Tibial nerve (tissue), 4 donors: ENCODE data around the gene PTX4. TPM values are rescaled to one million over a fixed set of nuclear protein-coding genes. Genes with fewer than 3 reads are reported as not detected.

ENCODE experiments used
- DNase-seq, 2 donors: peaks; one replicate each; pipeline ENCODE4 v3.0.0-alpha.2; 2019; ENCODE audit warnings: low spot score in 2 of 2
- H3K27ac ChIP-seq, 4 donors: fragments of 200-600 bp; sonication (generic) in 3 of 4; one replicate each; pipeline ENCODE4 v1.5.1; 2017 to 2019; ENCODE audit warnings: mild to moderate bottlenecking in 1 of 4
- H3K27me3 ChIP-seq, 2 donors: fragments of 200-600 bp; sonication (generic) in 1 of 2; one replicate each; pipeline versions ENCODE4 v1.5.1 to v1.6.0; 2017 to 2019
- H3K36me3 ChIP-seq, 3 donors: fragments of 200-600 bp; sonication (generic); one replicate each; pipeline ENCODE4 v1.5.1; 2018 to 2019
- H3K4me1 ChIP-seq, 4 donors: fragments of 200-600 bp; sonication (generic) in 3 of 4; one replicate each; pipeline ENCODE4 v1.5.1; 2017 to 2019
- H3K4me3 ChIP-seq, 4 donors: fragments of 200-600 bp; sonication (generic) in 3 of 4; one replicate each; pipeline ENCODE4 v1.5.1; 2017 to 2019; ENCODE audit warnings: mild to moderate bottlenecking in 1 of 4, moderate library complexity in 1 of 4
- H3K9me3 ChIP-seq, 4 donors: fragments of 200-600 bp; sonication (generic) in 3 of 4; one replicate each; pipeline ENCODE4 v1.5.1; 2017 to 2019
- CTCF ChIP-seq, 5 experiments: fragments of 200-600 bp in 3 of 5; fragments of 450-650 bp in 2 of 5; sonication (generic) in 3 of 5; IDR thresholded peaks; one replicate each; pipeline ENCODE4 v1.5.1; 2016 to 2019; ENCODE audit warnings: antibody characterized with exemption in 5 of 5, mild to moderate bottlenecking in 3 of 5, moderate library complexity in 2 of 5
- EP300 ChIP-seq, 2 donors: sonication (generic); formaldehyde crosslinking; IDR thresholded peaks; one replicate each; pipeline ENCODE4 v1.6.1; 2017; ENCODE audit warnings: antibody characterized with exemption in 2 of 2, mild to moderate bottlenecking in 1 of 2
- POLR2A ChIP-seq, 2 donors: fragments of 450-650 bp; IDR thresholded peaks; one replicate each; pipeline ENCODE4 v1.6.1; 2017; ENCODE audit warnings: antibody characterized with exemption in 2 of 2, mild to moderate bottlenecking in 2 of 2, moderate library complexity in 2 of 2
- WGBS, 2 donors: methylation state at CpG; one replicate each; pipeline ENCODE4 v1.1.5; 2018; 5-methylcytosine and 5-hydroxymethylcytosine counted together
- total RNA-seq, 4 donors: library from RNA; depleted of rRNA; stranded (reverse); fragments of >200 nt; gene quantifications; one replicate each; pipeline ENCODE4 v1.1.0, GENCODE V29; 2016

PTX4 gene
- total RNA-seq, 4 donors from 2014 or later, result not detected

GRCh38 chr16:1505073-1505844, 16.5 kb upstream of the PTX4 start:
- no peaks in the 10 kb centered on the region for H3K27me3 ChIP-seq
- no peaks in the 10 kb centered on the region for H3K4me1 ChIP-seq
- H3K4me3 ChIP-seq, result no peak overlapping the region
- no peak for TF ChIP-seq POLR2A (IDR thresholded peaks at IDR 0.05)
- no peak for TF ChIP-seq CTCF (IDR thresholded peaks at IDR 0.05)
- TF ChIP-seq EP300 (IDR thresholded peaks at IDR 0.05), result no peak
- no peaks in the 10 kb centered on the region for H3K9me3 ChIP-seq
- peaks cover 0 to 94% (median 18%) of the 10 kb centered on the region in 3 donors for H3K36me3 ChIP-seq
- DNase-seq, result no peak
- no peak overlapping the region for H3K27ac ChIP-seq
- WGBS, 2 donors, result 90 to 95% methylated on average over 31 to 33 of the region's 37 CpGs

GRCh38 chr16:1503110-1503955, 14.6 kb upstream of the PTX4 start:
- H3K36me3 ChIP-seq, result peaks cover 0 to 94% (median 25%) of the 10 kb centered on the region in 3 donors
- TF ChIP-seq POLR2A (IDR thresholded peaks at IDR 0.05) (no peak), CTCF (IDR thresholded peaks at IDR 0.05) (no peak), EP300 (IDR thresholded peaks at IDR 0.05) (no peak)
- no peak for DNase-seq
- H3K9me3 ChIP-seq, result no peaks in the 10 kb centered on the region
- H3K4me3 ChIP-seq, result no peak overlapping the region
- H3K27ac ChIP-seq, result no peak overlapping the region
- H3K27me3 ChIP-seq, result no peaks in the 10 kb centered on the region
- no peaks in the 10 kb centered on the region for H3K4me1 ChIP-seq
- 95 to 96% methylated on average over 37 of the region's 37 CpGs for WGBS, 2 donors

- peaks cover 0 to 97% (median 25%) of the 10 kb centered on the region in 3 donors for H3K36me3 ChIP-seq
- WGBS, 2 donors, result 97 to 98% methylated on average over 25 to 26 of the region's 42 CpGs
- no peak for DNase-seq
Observed at GRCh38 chr16:1502092-1503004, 13.6 kb upstream of the PTX4 start.

GRCh38 chr16:1501630-1502029, 12.9 kb upstream of the PTX4 start:
- TF ChIP-seq CTCF (IDR thresholded peaks at IDR 0.05), result no peak
- TF ChIP-seq EP300 (IDR thresholded peaks at IDR 0.05), result no peak
- TF ChIP-seq POLR2A (IDR thresholded peaks at IDR 0.05), result no peak
- DNase-seq, result no peak
- Histone ChIP-seq H3K27ac (no peak overlapping the region), H3K4me3 (no peak overlapping the region), H3K36me3 (peaks cover 0 to 97% (median 25%) of the 10 kb centered on the region in 3 donors), H3K9me3 (no peaks in the 10 kb centered on the region), H3K4me1 (no peaks in the 10 kb centered on the region), H3K27me3 (no peaks in the 10 kb centered on the region)
- 94 to 96% methylated on average over 17 to 21 of the region's 23 CpGs for WGBS, 2 donors

More at GRCh38 chr16:1502092-1503004, 13.6 kb upstream of the PTX4 start:
- TF ChIP-seq POLR2A (IDR thresholded peaks at IDR 0.05) (no peak), CTCF (IDR thresholded peaks at IDR 0.05) (no peak), EP300 (IDR thresholded peaks at IDR 0.05) (no peak)
- Histone ChIP-seq H3K9me3 (no peaks in the 10 kb centered on the region), H3K27me3 (no peaks in the 10 kb centered on the region), H3K4me1 (no peaks in the 10 kb centered on the region), H3K4me3 (no peak overlapping the region), H3K27ac (no peak overlapping the region)
